CD8-positive, alpha-beta memory T cell (primary cell): ENCODE measurements around the gene EPS8L3. TPM values are rescaled to one million over a fixed set of nuclear protein-coding genes. Genes with fewer than 3 reads are reported as not detected.
"Not testable (repeated sequence)": the region's sequence is repeated elsewhere in the genome, so short reads cannot be mapped to it uniquely, and the experiment has no call there.

Experiments
- CTCF ChIA-PET: fragments of 350-600 bp; sonication (Branson Sonifier 250); formaldehyde crosslinking; loops from one replicate; lab custom pipeline; 2021; ENCODE audit warnings: antibody characterized with exemption; lab: Charles Lee
- POLR2A ChIA-PET: fragments of 350-600 bp; sonication (Branson Sonifier 250); formaldehyde crosslinking; loops from one replicate; lab custom pipeline; 2021; ENCODE audit warnings: antibody characterized with exemption; lab: Charles Lee
- DNase-seq, 5 donors: peaks; one replicate each; pipeline versions ENCODE4 v3.0.0 to v3.0.0-alpha.2; 2020 to 2022; ENCODE audit warnings: mixed read lengths in 1 of 5
- H3K27ac ChIP-seq: one replicate; pipeline ENCODE4 v1.7.0; 2013; ENCODE audit warnings: low read depth, mild to moderate bottlenecking, low read length, moderate library complexity
- H3K27me3 ChIP-seq: 2 replicates; pipeline ENCODE4 v1.7.0; 2013; ENCODE audit warnings: low read length, mild to moderate bottlenecking; ENCODE audit not compliant: insufficient read depth, poor library complexity, severe bottlenecking
- H3K36me3 ChIP-seq: 2 replicates; pipeline ENCODE4 v1.7.0; 2013; ENCODE audit warnings: mild to moderate bottlenecking, low read length, moderate library complexity; ENCODE audit not compliant: insufficient read depth
- H3K4me1 ChIP-seq: 2 replicates; pipeline ENCODE4 v1.7.0; 2013; ENCODE audit warnings: mild to moderate bottlenecking, low read length, moderate library complexity; ENCODE audit not compliant: insufficient read depth
- H3K4me3 ChIP-seq: 2 replicates; pipeline ENCODE4 v1.7.0; 2013; ENCODE audit warnings: mild to moderate bottlenecking, low read length
- H3K9me3 ChIP-seq: 2 replicates; pipeline ENCODE4 v1.7.0; 2013; ENCODE audit warnings: mild to moderate bottlenecking, low read length
- H3K27ac Mint-ChIP-seq, 8 donors: one replicate each; pipeline ENCODE4 v1.8.0; 2020 to 2021; ENCODE audit warnings: mixed read lengths in 8 of 8, mild to moderate bottlenecking in 6 of 8, inconsistent platforms in 3 of 8, moderate library complexity in 3 of 8
- H3K27me3 Mint-ChIP-seq, 2 donors: one replicate each; pipeline ENCODE4 v1.8.0; 2020 to 2021; ENCODE audit warnings: mixed read lengths in 2 of 2, mild to moderate bottlenecking in 1 of 2, moderate library complexity in 1 of 2
- H3K36me3 Mint-ChIP-seq, 3 donors: one replicate each; pipeline ENCODE4 v1.8.0; 2020 to 2021; ENCODE audit warnings: mixed read lengths in 3 of 3, inconsistent platforms in 1 of 3, mild to moderate bottlenecking in 1 of 3
- H3K4me1 Mint-ChIP-seq, 3 donors: one replicate each; pipeline ENCODE4 v1.8.0; 2020 to 2021; ENCODE audit warnings: mixed read lengths in 3 of 3, inconsistent platforms in 1 of 3, mild to moderate bottlenecking in 1 of 3
- H3K4me3 Mint-ChIP-seq, 7 donors: one replicate each; pipeline ENCODE4 v1.8.0; 2020 to 2021; ENCODE audit warnings: mixed read lengths in 7 of 7, mild to moderate bottlenecking in 6 of 7, moderate library complexity in 4 of 7, inconsistent platforms in 2 of 7
- H3K9me3 Mint-ChIP-seq, 5 donors: one replicate each; pipeline ENCODE4 v1.8.0; 2020 to 2022; ENCODE audit warnings: mixed read lengths in 5 of 5, mild to moderate bottlenecking in 3 of 5, moderate library complexity in 2 of 5, inconsistent platforms in 1 of 5
- polyA plus RNA-seq: library from polyadenylated mRNA; unstranded; fragments of 300-500 nt; fragmentation: Illumina TruSeq; gene quantifications from one replicate; pipeline ENCODE4 v1.2.3, GENCODE V29; 2021
- total RNA-seq, 2 experiments: library from RNA; stranded (reverse); gene quantifications; one replicate each; pipeline ENCODE4 v1.2.3, GENCODE V29; 2021

EPS8L3 gene
- total and polyA plus RNA-seq, 3 experiments from 2014 or later: not detected

DNA sequence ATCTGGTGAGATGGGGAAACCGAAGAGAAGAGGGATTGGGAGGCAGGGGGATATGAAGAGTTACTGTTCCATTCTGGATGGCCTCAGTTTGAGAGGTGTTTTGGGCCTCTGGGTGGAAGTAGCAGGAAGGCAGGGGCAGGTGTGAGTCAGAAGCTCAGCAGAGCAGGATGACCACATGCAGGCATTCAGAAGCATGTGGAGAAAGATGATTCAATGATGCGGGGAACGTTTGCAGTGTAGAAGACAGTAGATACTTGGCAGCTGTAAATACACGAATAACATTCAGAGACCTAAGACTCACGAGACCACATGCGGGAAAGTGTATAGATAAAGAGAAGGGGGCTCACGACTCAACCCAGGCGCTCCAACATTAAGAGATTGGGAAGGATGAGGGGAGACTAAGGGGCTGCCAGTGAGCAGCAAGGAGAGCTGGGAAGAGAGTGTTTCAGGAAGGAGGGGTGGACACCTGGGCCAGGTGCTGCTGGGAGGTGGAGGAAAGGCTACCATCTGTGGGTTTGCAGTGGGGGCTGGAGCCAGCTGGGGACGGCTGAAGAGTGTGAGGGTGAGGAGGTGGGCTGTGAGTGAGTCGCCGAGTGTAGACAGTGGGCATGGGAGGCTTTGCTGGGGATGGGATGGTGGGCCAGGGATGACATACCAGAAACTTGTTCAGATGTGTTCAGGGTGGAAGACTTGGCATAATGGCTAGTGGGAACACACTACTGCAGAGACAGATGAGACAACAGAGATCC, 5.8 kb upstream of the EPS8L3 start:
- no peaks in the 10 kb centered on the region for H3K9me3 Mint-ChIP-seq
- H3K4me3 ChIP-seq: no peak overlapping the region
- peaks cover 0 to 3% (median 0%) of the 10 kb centered on the region in 3 donors for H3K36me3 Mint-ChIP-seq
- CTCF ChIA-PET: interaction anchor here (0.7 to 27.0 kb wide), 4 partner anchors 8 to 213 kb away, joined by 3 to 520 read pairs (median 60); partner anchors contain the start of gene AHCYL1
- no peaks in the 10 kb centered on the region for H3K4me1 ChIP-seq
- no peak overlapping the region for H3K4me3 Mint-ChIP-seq
- H3K27me3 Mint-ChIP-seq: peaks cover 0 to 11% of the 10 kb centered on the region in 2 donors
- peak in 1 of 5 donors; percentile 22 for DNase-seq
- no peaks in the 10 kb centered on the region for H3K27me3 ChIP-seq
- H3K36me3 ChIP-seq: no peaks in the 10 kb centered on the region
- POLR2A ChIA-PET: no interaction called here
- H3K4me1 Mint-ChIP-seq: peaks cover 4 to 5% (median 5%) of the 10 kb centered on the region in 3 donors
- peak overlapping the region in 1 of 8 donors; percentile 86 for H3K27ac Mint-ChIP-seq
- no peaks in the 10 kb centered on the region for H3K9me3 ChIP-seq
- no peak overlapping the region for H3K27ac ChIP-seq

GRCh38 chr1:109768820-109769219, 5.1 kb upstream of the EPS8L3 start:
- Histone ChIP-seq H3K4me1 (no peaks in the 10 kb centered on the region), H3K36me3 (no peaks in the 10 kb centered on the region), H3K4me3 (no peak overlapping the region), H3K27ac (no peak overlapping the region), H3K27me3 (no peaks in the 10 kb centered on the region), H3K9me3 (no peaks in the 10 kb centered on the region)
- H3K36me3 Mint-ChIP-seq: peaks cover 0 to 3% (median 0%) of the 10 kb centered on the region in 3 donors
- no peaks in the 10 kb centered on the region for H3K9me3 Mint-ChIP-seq
- peaks cover 3 to 8% of the 10 kb centered on the region in 2 donors for H3K27me3 Mint-ChIP-seq
- no peak overlapping the region for H3K27ac Mint-ChIP-seq
- POLR2A ChIA-PET: no interaction called here
- CTCF ChIA-PET: interaction anchor here (1.3 to 27.0 kb wide), 3 partner anchors 8 to 214 kb away, joined by 3 to 520 read pairs (median 117); partner anchors contain the start of gene AHCYL1
- H3K4me3 Mint-ChIP-seq: no peak overlapping the region
- peak in 1 of 5 donors; percentile 15 for DNase-seq
- peaks cover 3 to 5% (median 4%) of the 10 kb centered on the region in 3 donors for H3K4me1 Mint-ChIP-seq

- Histone ChIP-seq H3K4me1 (no peaks in the 10 kb centered on the region), H3K9me3 (no peaks in the 10 kb centered on the region), H3K4me3 (no peak overlapping the region), H3K36me3 (no peaks in the 10 kb centered on the region), H3K27me3 (no peaks in the 10 kb centered on the region), H3K27ac (no peak overlapping the region)
- peaks cover 0 to 3% (median 0%) of the 10 kb centered on the region in 3 donors for H3K36me3 Mint-ChIP-seq
- no peak overlapping the region for H3K27ac Mint-ChIP-seq
- no peaks in the 10 kb centered on the region for H3K9me3 Mint-ChIP-seq
- no peak for DNase-seq
- H3K27me3 Mint-ChIP-seq: peaks cover 3 to 5% of the 10 kb centered on the region in 2 donors
- ChIA-PET POLR2A (no interaction called here), CTCF (interaction anchor here (1.3 kb wide), 1 partner anchor 9 kb away, joined by 3 read pairs; no protein-coding TSS in a partner anchor)
- no peaks in the 10 kb centered on the region for H3K4me1 Mint-ChIP-seq
- no peak overlapping the region for H3K4me3 Mint-ChIP-seq
These were observed 4.6 kb upstream of the EPS8L3 start for GRCh38 chr1:109768335-109768650.

- H3K4me1 ChIP-seq: no peaks in the 10 kb centered on the region
- Mint-ChIP-seq H3K27ac (no peak overlapping the region), H3K9me3 (no peaks in the 10 kb centered on the region), H3K27me3 (peaks cover 3 to 5% of the 10 kb centered on the region in 2 donors), H3K4me1 (no peaks in the 10 kb centered on the region), H3K36me3 (peaks cover 0 to 3% (median 0%) of the 10 kb centered on the region in 3 donors), H3K4me3 (no peak overlapping the region)
- peak in 1 of 5 donors; percentile 35 for DNase-seq
- H3K9me3 ChIP-seq: no peaks in the 10 kb centered on the region
- no peaks in the 10 kb centered on the region for H3K36me3 ChIP-seq
- no peaks in the 10 kb centered on the region for H3K27me3 ChIP-seq
- ChIA-PET POLR2A (no interaction called here), CTCF (interaction anchor here (1.3 kb wide), 1 partner anchor 9 kb away, joined by 3 read pairs; no protein-coding TSS in a partner anchor)
- no peak overlapping the region for H3K4me3 ChIP-seq
- no peak overlapping the region for H3K27ac ChIP-seq
These were observed 4.1 kb upstream of the EPS8L3 start for GRCh38 chr1:109767637-109768334.

GRCh38 chr1:109766991-109767636, 3.4 kb upstream of the EPS8L3 start:
- H3K4me1 ChIP-seq, H3K36me3 ChIP-seq, CTCF ChIA-PET, H3K27me3 ChIP-seq, H3K9me3 ChIP-seq, H3K4me3 Mint-ChIP-seq, DNase-seq, H3K4me3 ChIP-seq, H3K9me3 Mint-ChIP-seq, H3K4me1 Mint-ChIP-seq, H3K36me3 Mint-ChIP-seq, POLR2A ChIA-PET, H3K27ac ChIP-seq, H3K27me3 Mint-ChIP-seq, H3K27ac Mint-ChIP-seq: not testable (repeated sequence)

DNA sequence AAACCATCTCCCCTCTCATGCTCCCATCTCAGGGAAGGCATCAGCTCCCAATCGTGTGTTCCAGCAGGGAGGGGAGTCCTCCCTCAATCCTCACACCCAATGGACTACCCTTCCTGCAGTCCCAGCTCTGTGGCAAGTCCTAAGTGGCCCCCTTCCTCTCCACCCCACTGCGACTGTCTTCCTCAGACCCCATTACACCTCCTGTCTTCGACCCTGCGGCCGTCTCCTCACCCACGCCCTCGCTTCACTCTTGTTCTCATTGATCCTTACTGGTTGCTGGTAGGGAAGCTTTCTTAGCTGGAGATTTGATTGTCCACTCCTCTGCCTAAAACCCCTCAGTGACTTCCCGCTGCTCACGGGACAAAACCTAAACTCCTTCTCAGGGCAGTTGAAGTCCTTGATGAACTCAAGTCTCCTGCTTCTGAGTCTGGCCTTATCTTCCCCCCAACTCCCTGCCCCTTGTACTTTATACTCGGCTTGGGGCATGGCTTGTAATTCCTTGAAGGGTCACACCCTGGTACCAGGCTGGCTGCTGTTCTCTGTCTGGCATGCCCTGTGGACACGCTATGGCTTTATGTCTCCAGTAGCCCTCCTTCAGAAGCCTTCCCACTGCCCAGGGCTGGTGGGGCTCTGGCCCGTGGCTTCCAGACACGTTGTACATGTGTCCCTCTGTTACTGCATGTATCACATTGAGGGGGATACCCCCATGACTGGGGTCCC, 2.3 kb upstream of the EPS8L3 start:
- CTCF ChIA-PET: interaction anchor here (0.8 to 1.7 kb wide), 4 partner anchors 7 to 220 kb away, joined by 3 to 7 read pairs (median 5); partner anchors contain the start of gene AHCYL1
- Mint-ChIP-seq H3K27ac (no peak overlapping the region), H3K4me3 (no peak overlapping the region), H3K4me1 (no peaks in the 10 kb centered on the region), H3K9me3 (no peaks in the 10 kb centered on the region), H3K36me3 (peaks cover 0 to 3% (median 0%) of the 10 kb centered on the region in 3 donors), H3K27me3 (peaks cover 3 to 5% of the 10 kb centered on the region in 2 donors)
- Histone ChIP-seq H3K4me3 (no peak overlapping the region), H3K27ac (no peak overlapping the region), H3K27me3 (no peaks in the 10 kb centered on the region), H3K9me3 (no peaks in the 10 kb centered on the region), H3K4me1 (no peaks in the 10 kb centered on the region), H3K36me3 (no peaks in the 10 kb centered on the region)
- DNase-seq: peak in 1 of 5 donors; percentile 22
- POLR2A ChIA-PET: no interaction called here

DNA sequence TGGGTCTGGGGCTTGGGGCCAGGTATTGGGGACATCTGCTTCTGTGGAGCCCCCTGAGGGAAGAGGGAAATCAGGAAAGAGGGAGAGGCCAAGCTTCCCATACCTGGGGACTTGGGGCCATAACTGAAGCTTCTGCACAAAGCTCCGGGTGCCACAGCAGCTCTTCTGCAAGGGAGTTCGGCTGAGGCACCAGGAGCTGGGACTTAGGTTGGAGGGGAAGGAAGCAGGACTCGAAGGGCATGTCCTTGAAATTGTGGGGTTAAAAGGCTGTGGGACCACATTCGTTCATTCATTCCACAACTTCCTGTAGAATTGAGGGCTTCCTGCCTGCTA, 1.7 kb upstream of the EPS8L3 start:
- no peak overlapping the region for H3K4me3 ChIP-seq
- H3K4me3 Mint-ChIP-seq: no peak overlapping the region
- H3K27me3 Mint-ChIP-seq: peaks cover 3 to 5% of the 10 kb centered on the region in 2 donors
- no peaks in the 10 kb centered on the region for H3K9me3 ChIP-seq
- no peak overlapping the region for H3K27ac Mint-ChIP-seq
- CTCF ChIA-PET: interaction anchor here (1.3 to 1.7 kb wide), 3 partner anchors 8 to 219 kb away, joined by 4 to 7 read pairs (median 6); partner anchors contain the start of gene AHCYL1
- H3K9me3 Mint-ChIP-seq: no peaks in the 10 kb centered on the region
- no peaks in the 10 kb centered on the region for H3K4me1 Mint-ChIP-seq
- H3K27me3 ChIP-seq: no peaks in the 10 kb centered on the region
- H3K36me3 Mint-ChIP-seq: peaks cover 0 to 3% (median 0%) of the 10 kb centered on the region in 3 donors
- no peaks in the 10 kb centered on the region for H3K36me3 ChIP-seq
- no peak overlapping the region for H3K27ac ChIP-seq
- POLR2A ChIA-PET: no interaction called here
- peak in 1 of 5 donors; percentile 13 for DNase-seq
- no peaks in the 10 kb centered on the region for H3K4me1 ChIP-seq
